Activated naive CD4-positive, alpha-beta T cell treated with anti-CD3 and anti-CD28 coated beads, Interleukin-2, amount 50 U/mL, for 16 hours (primary cell): ENCODE results near the gene MTUS2.

Experiments used
- DNase-seq: peaks from one replicate; pipeline ENCODE4 v3.0.0-alpha.2; 2020

Gene MTUS2

DNA sequence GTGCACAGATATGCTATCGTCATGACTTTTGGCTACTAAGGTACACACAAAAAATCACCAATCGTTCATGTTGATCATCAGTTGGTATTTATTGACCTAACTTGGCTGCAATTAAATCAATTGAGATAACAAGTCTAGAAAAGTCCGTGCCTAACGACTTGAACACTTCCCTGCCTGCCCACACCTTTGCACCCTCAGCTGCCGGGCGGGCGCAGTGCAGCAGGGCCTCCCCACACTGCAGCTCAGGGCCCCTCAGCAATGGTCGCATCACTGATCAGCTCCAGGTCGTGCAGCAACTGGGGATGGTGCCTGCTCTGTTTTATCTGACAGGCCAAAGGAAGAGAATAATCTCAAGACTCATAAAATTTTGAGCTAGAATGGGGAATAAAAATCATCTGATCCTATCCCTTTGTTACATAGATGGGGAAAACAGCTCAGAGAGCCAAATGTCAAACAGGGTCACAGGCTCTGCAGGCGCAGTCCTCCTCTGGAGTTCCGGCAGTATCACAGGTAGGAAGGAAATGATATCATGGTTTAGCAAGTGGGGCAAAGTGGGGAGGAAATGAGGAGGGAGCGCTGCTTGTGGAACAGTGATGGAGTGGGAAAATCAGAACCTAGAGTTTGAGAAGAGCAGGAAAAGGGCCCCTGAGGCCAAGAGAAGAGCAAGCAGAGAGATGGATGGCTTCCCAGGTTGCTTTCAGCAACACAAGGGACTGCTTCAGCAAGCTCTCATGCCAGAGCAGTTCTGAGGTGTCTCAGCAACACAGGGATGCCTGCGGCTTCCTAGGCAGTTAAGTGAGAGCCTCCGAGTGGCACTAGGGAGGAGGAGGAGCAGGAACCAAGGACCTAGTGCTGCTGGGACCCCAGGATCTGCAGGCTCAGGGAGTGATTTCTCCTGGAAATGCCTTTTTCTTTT, 717.9 kb downstream of the MTUS2 start:
- DNase-seq: no peak

DNA sequence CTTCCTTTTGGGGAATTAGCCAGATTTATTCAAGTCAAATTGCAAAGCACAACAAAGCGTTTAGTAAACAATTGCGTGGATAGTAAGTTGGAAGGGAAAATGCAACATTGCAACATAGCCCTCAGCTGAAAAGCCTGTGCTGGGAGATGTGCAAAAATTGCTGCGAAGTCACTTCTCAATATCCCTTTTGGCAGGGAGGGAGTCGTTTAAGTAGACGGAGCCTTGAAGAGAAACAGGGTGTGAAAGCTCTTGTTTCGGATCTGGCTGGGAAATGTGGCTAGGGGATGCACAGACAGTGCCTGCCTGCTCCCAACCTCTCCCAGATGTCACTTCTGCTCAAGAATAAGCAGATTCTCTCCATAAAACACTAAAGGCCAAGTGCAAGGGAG, 718.5 kb downstream of the MTUS2 start:
- no peak for DNase-seq

DNA sequence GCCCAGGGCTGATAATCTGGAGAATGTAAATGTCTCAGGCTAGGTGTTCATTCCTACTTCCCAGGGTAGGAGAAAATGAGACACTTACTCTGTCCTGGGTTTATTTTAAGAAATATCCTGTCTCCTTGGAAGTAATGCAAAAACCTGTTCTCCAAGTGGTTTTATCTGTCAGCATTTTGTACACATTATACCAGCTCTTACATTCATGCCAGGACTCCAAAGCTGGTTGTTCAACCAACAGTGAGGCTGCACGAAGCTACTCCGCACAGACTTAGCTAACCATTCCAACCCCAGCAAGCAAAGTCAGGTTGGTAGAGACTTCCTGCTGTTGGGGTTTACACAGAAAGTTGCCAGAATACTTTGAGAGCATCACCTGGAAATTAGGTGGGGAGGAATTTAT, 719.7 kb downstream of the MTUS2 start:
- no peak for DNase-seq

- no peak for DNase-seq
Observed at GRCh38 chr13:29540334-29540733, 720.2 kb downstream of the MTUS2 start.

GRCh38 chr13:29540799-29541198, 720.7 kb downstream of the MTUS2 start:
- no peak for DNase-seq

DNA sequence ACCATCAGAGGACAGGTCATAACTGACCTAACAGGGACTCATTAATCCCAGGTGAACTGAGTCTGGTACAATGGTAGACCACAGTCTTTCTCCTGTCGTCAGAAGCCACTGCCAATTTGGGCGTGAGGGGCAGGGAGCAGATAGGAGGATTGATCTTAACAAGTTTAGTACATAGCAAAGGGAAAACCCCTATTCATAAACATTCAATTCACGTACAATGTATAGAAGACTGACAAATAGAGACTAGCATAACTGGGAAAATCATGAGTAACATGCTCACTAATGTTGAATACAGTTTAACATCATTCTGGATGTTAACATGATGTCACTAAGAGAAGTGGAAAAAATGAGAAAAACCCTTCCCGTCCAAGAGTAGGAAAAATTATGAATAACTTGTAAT, 721.3 kb downstream of the MTUS2 start:
- no peak for DNase-seq

- DNase-seq: no peak
Observed at GRCh38 chr13:29542381-29542780, 722.2 kb downstream of the MTUS2 start.

- DNase-seq: peak; percentile 35
Observed at GRCh38 chr13:29543230-29544215, 723.4 kb downstream of the MTUS2 start.

DNA sequence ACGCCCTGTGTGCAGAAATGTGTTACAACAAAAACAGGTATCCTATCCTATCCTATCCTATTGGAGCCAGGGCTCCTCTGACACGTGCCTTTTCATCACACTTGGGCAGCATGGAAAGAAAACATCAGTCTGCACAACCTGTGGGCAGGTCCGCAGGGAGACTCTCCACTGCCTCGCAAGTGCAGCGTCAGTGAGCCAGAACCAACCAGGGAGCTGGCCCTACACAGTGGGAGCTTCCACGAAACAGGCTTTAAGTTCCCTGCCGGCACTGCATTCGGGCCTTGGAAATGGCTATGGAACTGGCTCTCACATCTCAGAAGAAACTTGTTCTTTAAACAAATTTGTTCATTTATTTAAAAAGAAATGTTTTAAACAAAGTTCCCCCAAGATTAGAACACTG, 725.8 kb downstream of the MTUS2 start:
- no peak for DNase-seq

- no peak for DNase-seq
Observed at GRCh38 chr13:29546662-29547061, 726.5 kb downstream of the MTUS2 start.

DNA sequence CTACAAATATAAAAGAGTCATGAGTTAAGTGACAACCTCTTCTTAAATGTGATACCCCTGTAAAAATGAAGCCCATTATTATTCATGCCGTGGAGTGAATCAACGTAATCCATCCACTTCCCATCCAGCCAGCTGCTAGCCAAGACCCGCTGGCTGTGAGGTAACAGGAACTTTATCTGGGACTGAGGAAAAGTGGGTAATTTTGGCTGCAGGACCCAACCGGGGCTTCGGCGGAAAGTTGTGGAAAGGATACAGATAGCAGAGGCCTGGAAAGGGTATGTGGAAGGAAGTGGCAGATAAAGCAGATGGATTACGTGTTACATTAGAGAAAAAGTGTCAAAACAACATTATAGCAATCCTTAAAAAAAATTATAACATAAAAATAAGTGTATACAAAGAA, 727.0 kb downstream of the MTUS2 start:
- DNase-seq: no peak

DNA sequence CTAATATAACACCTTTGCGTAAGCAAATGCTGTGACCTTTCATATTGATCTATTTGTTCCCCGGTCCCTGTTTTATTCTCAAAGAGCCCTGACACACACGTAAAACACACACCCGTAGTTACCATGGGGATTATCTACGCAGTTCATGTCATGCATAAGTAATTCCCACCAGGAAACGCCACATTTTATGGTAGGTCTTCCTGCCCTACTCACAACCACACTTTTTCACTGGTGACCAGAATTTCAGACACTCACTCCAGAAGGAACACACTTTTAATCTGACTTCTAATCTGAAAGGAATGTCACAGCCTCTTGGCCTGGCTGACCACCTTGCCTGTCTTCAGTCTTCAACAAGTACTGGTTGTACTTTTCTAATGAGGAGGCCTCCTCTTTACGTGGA, 728.6 kb downstream of the MTUS2 start:
- no peak for DNase-seq

- no peak for DNase-seq
Observed at GRCh38 chr13:29550430-29550988, 730.4 kb downstream of the MTUS2 start.

- DNase-seq: no peak
Observed at GRCh38 chr13:29551214-29551613, 731.1 kb downstream of the MTUS2 start.
